NT2/D1 (cell line): ENCODE measurements around the gene MTHFD2L.

ENCODE experiments used
- SUZ12 ChIP-seq: IDR thresholded peaks from 2 replicates; pipeline ENCODE4 v1.6.1; 2011; ENCODE audit not compliant: insufficient read length, insufficient read depth; ENCODE audit errors: extremely low read depth
- YY1 ChIP-seq: IDR thresholded peaks from 2 replicates; pipeline ENCODE4 v1.6.1; 2011; ENCODE audit not compliant: insufficient read length, insufficient read depth
- ZNF274 ChIP-seq: IDR thresholded peaks from 2 replicates; pipeline ENCODE4 v1.6.1; 2011; ENCODE audit warnings: mild to moderate bottlenecking, low read depth, low read length

GRCh38 chr4:74322301-74322700 lies 164.4 kb downstream of the MTHFD2L start:
- TF ChIP-seq YY1 (no peak), ZNF274 (no peak), SUZ12 (no peak)
